OCI-M2 (cell line): Measurements from ENCODE around the gene GIT2.
"Not testable (repeated sequence)": the region's sequence is repeated elsewhere in the genome, so short reads cannot be mapped to it uniquely, and the experiment has no call there.

Experiments
- DNase-seq: peaks from one replicate; lab custom pipeline; 2025; ENCODE audit not compliant: unreplicated experiment; lab: John Stamatoyannopoulos, UW

GIT2 gene

GRCh38 chr12:109893261-109893995 lies 102.7 kb downstream of the GIT2 start:
- no peak for DNase-seq

- no peak for DNase-seq
These were observed 103.4 kb downstream of the GIT2 start for GRCh38 chr12:109892748-109893147.

- no peak for DNase-seq
These were observed 103.9 kb downstream of the GIT2 start for GRCh38 chr12:109892165-109892715.

- DNase-seq = not testable (repeated sequence)
These were observed 104.4 kb downstream of the GIT2 start for GRCh38 chr12:109891731-109892130.

GRCh38 chr12:109890620-109891170 lies 105.5 kb downstream of the GIT2 start:
- DNase-seq = no peak

- no peak for DNase-seq
These were observed 107.8 kb downstream of the GIT2 start for GRCh38 chr12:109888179-109889020.

GRCh38 chr12:109885616-109886015 lies 110.6 kb downstream of the GIT2 start:
- DNase-seq = no peak

- no peak for DNase-seq
These were observed 112.7 kb downstream of the GIT2 start for GRCh38 chr12:109883461-109883860.

- no peak for DNase-seq
These were observed 114.4 kb downstream of the GIT2 start for GRCh38 chr12:109881752-109882151.

GRCh38 chr12:109880938-109881337 lies 115.2 kb downstream of the GIT2 start:
- DNase-seq = no peak

- DNase-seq = no peak
These were observed 115.9 kb downstream of the GIT2 start, which contains the start of gene GLTP for GRCh38 chr12:109880043-109880931. Gene GLTP, minus strand, starts transcription at chr12:109880541. Its CDS starts 167 bp downstream, at chr12:109880374.
